Cardiac fibroblast (primary cell): ENCODE measurements around the gene ARHGAP24.
A peak's percentile ranks its signal among the peaks of the same experiment; 100 is the strongest.
"Not testable (repeated sequence)": the region's sequence is repeated elsewhere in the genome, so short reads cannot be mapped to it uniquely, and the experiment has no call there.

Source experiments
- DNase-seq, 2 donors: peaks; one replicate each; pipeline versions ENCODE4 v3.0.0 to v3.0.0-alpha.2; 2010; ENCODE audit warnings: low read depth in 2 of 2
- H3K4me3 ChIP-seq, 2 donors: replicated peaks in 1 of 2; 1 replicate in 1 of 2; 2 replicates in 1 of 2; pipeline ENCODE4 v1.5.1; 2011; ENCODE audit warnings: low read depth in 2 of 2, low read length in 2 of 2, mild to moderate bottlenecking in 2 of 2, moderate library complexity in 1 of 2
- CTCF ChIP-seq: IDR thresholded peaks from one replicate; pipeline ENCODE4 v1.5.1; 2011; ENCODE audit warnings: low read depth, mild to moderate bottlenecking, low read length, inconsistent platforms

ARHGAP24 gene

GRCh38 chr4:85837439-85837733 is 362.4 kb downstream of the ARHGAP24 start:
- H3K4me3 ChIP-seq = peak overlapping the region in 1 of 2 donors; percentile 15
- DNase-seq = peak; percentile 48 to 58
- no peak for TF ChIP-seq CTCF

GRCh38 chr4:85839981-85840451 is 365.1 kb downstream of the ARHGAP24 start:
- not testable (repeated sequence) for DNase-seq

GRCh38 chr4:85842540-85842939 is 367.6 kb downstream of the ARHGAP24 start:
- no peak for TF ChIP-seq CTCF
- no peak overlapping the region for H3K4me3 ChIP-seq
- DNase-seq = peak in 1 of 2 donors; percentile 43

More at GRCh38 chr4:85839981-85840451, 365.1 kb downstream of the ARHGAP24 start:
- not testable (repeated sequence) for H3K4me3 ChIP-seq

GRCh38 chr4:85853740-85854139 is 378.8 kb downstream of the ARHGAP24 start:
- H3K4me3 ChIP-seq, DNase-seq: not testable (repeated sequence)

GRCh38 chr4:85854546-85854945 is 379.6 kb downstream of the ARHGAP24 start:
- no peak overlapping the region for H3K4me3 ChIP-seq
- no peak for TF ChIP-seq CTCF
- DNase-seq = peak in 1 of 2 donors; percentile 39

GRCh38 chr4:85860066-85860740 is 385.3 kb downstream of the ARHGAP24 start:
- DNase-seq = peak; percentile 56 to 77
- no peak overlapping the region for H3K4me3 ChIP-seq
- no peak for TF ChIP-seq CTCF

GRCh38 chr4:85861064-85861765 is 386.3 kb downstream of the ARHGAP24 start:
- no peak for TF ChIP-seq CTCF
- DNase-seq = no peak
- no peak overlapping the region for H3K4me3 ChIP-seq
